K562 (cell line): ENCODE data around the gene C2CD5. TPM values are rescaled to one million over a fixed set of nuclear protein-coding genes. Genes with fewer than 3 reads are reported as not detected.
"Not testable (repeated sequence)": the region's sequence is repeated elsewhere in the genome, so short reads cannot be mapped to it uniquely, and the experiment has no call there.

Source experiments
- ATAC-seq: fragments of 200-7000 bp; cut with Tn5 transposase; 3 replicates; pipeline ENCODE4 v1.9.1; 2020; ENCODE audit warnings: moderate library complexity
- BruUV-seq: library from RNA; stranded (reverse); fragments of 400-500 nt; replicated peaks from 2 replicates; lab custom pipeline; 2021; lab: Mats Ljungman, UMichigan
- CTCF ChIA-PET: fragments of 300-600 bp; formaldehyde crosslinking; extraction: SDS; loops from one replicate; lab custom pipeline; 2021; ENCODE audit warnings: low intra/inter-chr PET ratio; lab: Yijun Ruan, JAX
- POLR2A ChIA-PET: fragments of 300-600, 350-650 bp; sonication (Branson Sonifier 250); formaldehyde crosslinking; extraction: SDS; loops from one replicate; lab custom pipeline; 2021; ENCODE audit warnings: antibody characterized with exemption, inconsistent platforms; lab: Yijun Ruan, JAX
- DNase-seq, 4 experiments: peaks; one replicate each; pipeline versions ENCODE4 v3.0.0 to v3.0.0-alpha.2; 2011 to 2018; ENCODE audit warnings: low spot score in 3 of 4, mixed read lengths in 3 of 4; ENCODE audit errors: extremely low read depth in 1 of 4
- FAIRE-seq: peaks from 2 replicates; lab custom pipeline; 2011; peaks lifted over from hg19 to GRCh38; lab: Jason Lieb, UNC
- H2AFZ ChIP-seq: 2 replicates; pipeline ENCODE4 v1.6.0; 2011; ENCODE audit warnings: low read depth, low read length, control low read depth, inconsistent platforms
- H3K27ac ChIP-seq: fragments of 200-600 bp; 3 replicates; pipeline ENCODE4 v1.8.0; 2011; ENCODE audit warnings: low read depth, mild to moderate bottlenecking, control low read depth, inconsistent platforms, low read length, moderate library complexity, mixed read lengths; ENCODE audit errors: extremely low read depth
- H3K27me3 ChIP-seq, 2 experiments: fragments of 300-600 bp in 1 of 2; 2 replicates in 1 of 2; 3 replicates in 1 of 2; pipeline versions ENCODE4 v1.6.0 to v1.8.0; 2011; ENCODE audit warnings: inconsistent platforms in 2 of 2, low read length in 2 of 2, mild to moderate bottlenecking in 1 of 2, mixed read lengths in 1 of 2, moderate library complexity in 1 of 2; ENCODE audit not compliant: control insufficient read depth in 2 of 2, insufficient read depth in 2 of 2
- H3K36me3 ChIP-seq: fragments of 300-600 bp; 3 replicates; pipeline ENCODE4 v1.8.0; 2011; ENCODE audit warnings: mild to moderate bottlenecking, low read length, inconsistent platforms; ENCODE audit not compliant: control insufficient read depth, insufficient read depth
- H3K4me1 ChIP-seq, 2 experiments: fragments of 200-600 bp in 1 of 2; replicated peaks in 1 of 2; 2 replicates in 1 of 2; 3 replicates in 1 of 2; pipeline versions ENCODE4 v1.5.1 to v1.8.0; 2011; ENCODE audit warnings: inconsistent platforms in 2 of 2, low read length in 2 of 2, mild to moderate bottlenecking in 1 of 2, mixed read lengths in 1 of 2, moderate library complexity in 1 of 2; ENCODE audit not compliant: control insufficient read depth in 2 of 2, insufficient read depth in 2 of 2
- H3K4me2 ChIP-seq: 2 replicates; pipeline ENCODE4 v1.6.1; 2011; ENCODE audit warnings: low read length, control low read depth, inconsistent platforms, mixed read lengths; ENCODE audit not compliant: insufficient read depth
- H3K4me3 ChIP-seq: fragments of 200-600 bp; sonication (generic), shearing (Covaris generic); 2 replicates; pipeline ENCODE4 v1.5.1; 2016; ENCODE audit warnings: control low read depth, inconsistent platforms
- H3K79me2 ChIP-seq: fragments of 200-600 bp; 3 replicates; pipeline ENCODE4 v1.8.0; 2011; ENCODE audit warnings: low read length, inconsistent platforms; ENCODE audit not compliant: control insufficient read depth, insufficient read depth
- H3K9ac ChIP-seq, 2 experiments: 2 replicates each; pipeline versions ENCODE4 v1.6.0 to v1.6.1; 2011; ENCODE audit warnings: low read depth in 2 of 2, low read length in 2 of 2, control low read depth in 1 of 2, inconsistent platforms in 1 of 2, mild to moderate bottlenecking in 1 of 2, mixed read lengths in 1 of 2; ENCODE audit not compliant: insufficient read depth in 1 of 2
- H3K9me1 ChIP-seq: one replicate; pipeline ENCODE4 v1.6.0; 2011; ENCODE audit warnings: inconsistent platforms, mild to moderate bottlenecking, low read length, moderate library complexity; ENCODE audit not compliant: control insufficient read depth, insufficient read depth
- H3K9me3 ChIP-seq: replicated peaks from 2 replicates; pipeline ENCODE4 v1.5.1; 2011; ENCODE audit warnings: low read depth, low read length, inconsistent platforms; ENCODE audit not compliant: control insufficient read depth, insufficient read depth
- H4K20me1 ChIP-seq: replicated peaks from 2 replicates; pipeline ENCODE4 v1.6.1; 2011; ENCODE audit warnings: low read length, inconsistent platforms, mixed read lengths; ENCODE audit not compliant: control insufficient read depth, insufficient read depth
- JUN ChIP-seq, 2 experiments: sonication (generic) in 1 of 2; formaldehyde crosslinking in 1 of 2; IDR thresholded peaks; 2 replicates each; pipeline versions ENCODE4 v1.6.1 to v1.8.0; 2012 to 2022; ENCODE audit warnings: borderline replicate concordance in 2 of 2, mild to moderate bottlenecking in 2 of 2, improper control_type of control experiment in 1 of 2, low read depth in 1 of 2, low read length in 1 of 2, missing genetic modification reagents in 1 of 2
- NCOA6 ChIP-seq: fragments of 450-650 bp; IDR thresholded peaks from 2 replicates; pipeline ENCODE4 v1.6.1; 2017; ENCODE audit warnings: mild to moderate bottlenecking
- PHB ChIP-seq: fragments of 250-450 bp; sonication (Bioruptor Pico); IDR thresholded peaks from 2 replicates; pipeline ENCODE4 v1.5.0; 2021
- POLR2AphosphoS2 ChIP-seq: IDR thresholded peaks from 2 replicates; pipeline ENCODE4 v1.6.1; 2012; ENCODE audit warnings: low read length, improper control_type of control experiment
- SMARCA5 ChIP-seq: fragments of 450-650 bp; IDR thresholded peaks from 2 replicates; pipeline ENCODE4 v1.6.1; 2016
- SRSF9 ChIP-seq: fragments of 200-400 bp; formaldehyde crosslinking; IDR thresholded peaks from 2 replicates; pipeline ENCODE4 v1.6.1; 2017; ENCODE audit warnings: low read depth, low read length, borderline replicate concordance
- ZFP1 ChIP-seq: fragments of 450-650 bp; formaldehyde crosslinking; IDR thresholded peaks from 2 replicates; pipeline ENCODE4 v1.4.0; 2020; ENCODE audit warnings: mild to moderate bottlenecking, mixed read lengths
- ZNF699 ChIP-seq: fragments of 250-450 bp; sonication (Bioruptor Pico); IDR thresholded peaks from 2 replicates; pipeline ENCODE4 v1.8.0; 2021; ENCODE audit warnings: mild to moderate bottlenecking, moderate library complexity; ENCODE audit not compliant: insufficient replicate concordance
- WGBS: fragments of 100-300 bp; shearing (Covaris generic); methylation state at CpG from one replicate; pipeline ENCODE4 v1.1.6; 2016; ENCODE audit warnings: low coverage, mixed read lengths; ENCODE audit not compliant: insufficient coverage; ENCODE audit errors: missing lambda C conversion rate; 5-methylcytosine and 5-hydroxymethylcytosine counted together
- in situ Hi-C: fragments of 300-500 bp; cut with MboI; formaldehyde crosslinking; loops from 4 replicates; pipeline ENCODE4 v1.15.0; 2018; ENCODE audit warnings: inconsistent platforms, mixed read lengths
- intact Hi-C: fragments of 100-400 bp; cut with micrococcal nuclease; formaldehyde crosslinking; loops from 2 replicates; pipeline ENCODE4 v1.14.2; 2022
- polyA plus RNA-seq, 8 experiments: library from polyadenylated mRNA; depleted of rRNA in 4 of 8; stranded (reverse) in 5 of 8; unstranded in 3 of 8; fragments of >200 nt; fragmentation: Nextera tagmentation in 2 of 8; fragmentation: Illumina TruSeq in 1 of 8; extraction: Ambion mirVana in 2 of 8; extraction: Trizol in 1 of 8; gene quantifications; 2 replicates each; pipeline versions ENCODE4 v1.2.1 to v1.2.3, GENCODE V29; 2011 to 2014; ENCODE audit warnings: inconsistent platforms in 1 of 8, missing spikeins in 1 of 8
- total RNA-seq, 7 experiments: library from RNA; depleted of rRNA in 6 of 7; stranded (reverse); fragments of >200 nt in 6 of 7; fragmentation: Illumina TruSeq in 2 of 7; extraction: Trizol in 2 of 7; gene quantifications; 2 replicates each; pipeline versions ENCODE4 v1.2.1 to v1.2.3, GENCODE V29; 2011 to 2021; ENCODE audit warnings: low replicate concordance in 1 of 7
- TF ChIP-seq, protein P1 (sequence below), 2 experiments: fragments of 450-650 bp; IDR thresholded peaks; 2 replicates each; pipeline ENCODE4 v1.6.1; 2018; ENCODE audit warnings: mild to moderate bottlenecking in 2 of 2, low read depth in 1 of 2; ENCODE audit not compliant: partially characterized antibody in 2 of 2

C2CD5 gene
- total and polyA plus RNA-seq, 9 of the 15 experiments (the other 6 are each of a cell fraction or from before 2014, with no cell fraction given), result 5.1 to 24.1 (median 14.3) TPM

DNA sequence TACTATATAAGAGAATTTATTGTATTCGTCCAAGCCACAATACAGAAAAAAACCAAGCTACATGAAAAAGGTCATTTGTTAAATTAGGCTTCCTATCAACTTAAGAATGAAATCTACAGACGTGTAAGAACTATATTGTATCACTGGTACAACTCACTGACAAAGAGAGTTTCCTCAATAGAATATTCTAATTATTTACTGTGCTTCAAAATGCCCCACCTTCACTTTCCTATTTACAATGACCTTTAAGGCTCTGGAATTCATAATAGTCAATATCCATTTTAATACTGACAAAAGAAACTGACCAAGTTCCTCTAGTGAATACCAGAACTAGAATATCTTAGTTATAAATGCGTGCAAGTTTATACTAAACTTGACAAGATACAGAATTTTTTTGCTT lies 55.9 kb downstream of the C2CD5 start:
- Histone ChIP-seq H3K9ac (no peak overlapping the region), H3K4me1 (no peaks in the 10 kb centered on the region), H3K27me3 (no peaks in the 10 kb centered on the region), H4K20me1 (no peaks in the 10 kb centered on the region), H2AFZ (no peak overlapping the region), H3K9me3 (no peaks in the 10 kb centered on the region), H3K9me1 (no peaks in the 10 kb centered on the region), H3K4me2 (no peak overlapping the region), H3K4me3 (no peak overlapping the region), H3K27ac (no peak overlapping the region), H3K79me2 (no peaks in the 10 kb centered on the region), H3K36me3 (peaks cover 23% of the 10 kb centered on the region)
- intact Hi-C loops, result no loop called here
- ChIA-PET CTCF (no interaction called here), POLR2A (no interaction called here)
- no peak for TF ChIP-seq ZNF699 (CRISPR knock-in tag)
- TF ChIP-seq POLR2AphosphoS2, result no peak
- no peak for TF ChIP-seq ZFP1 (CRISPR knock-in tag)
- TF ChIP-seq JUN (IDR thresholded peaks at IDR 0.05; ENCODE audit: borderline replicate concordance, low read depth, low read length), result no peak
- TF ChIP-seq JUN (CRISPR knock-in tag; IDR thresholded peaks at IDR 0.05; ENCODE audit: borderline replicate concordance), result no peak
- TF ChIP-seq SRSF9, result no peak
- no peak for TF ChIP-seq PHB (CRISPR knock-in tag)
- TF ChIP-seq, protein P1, sequence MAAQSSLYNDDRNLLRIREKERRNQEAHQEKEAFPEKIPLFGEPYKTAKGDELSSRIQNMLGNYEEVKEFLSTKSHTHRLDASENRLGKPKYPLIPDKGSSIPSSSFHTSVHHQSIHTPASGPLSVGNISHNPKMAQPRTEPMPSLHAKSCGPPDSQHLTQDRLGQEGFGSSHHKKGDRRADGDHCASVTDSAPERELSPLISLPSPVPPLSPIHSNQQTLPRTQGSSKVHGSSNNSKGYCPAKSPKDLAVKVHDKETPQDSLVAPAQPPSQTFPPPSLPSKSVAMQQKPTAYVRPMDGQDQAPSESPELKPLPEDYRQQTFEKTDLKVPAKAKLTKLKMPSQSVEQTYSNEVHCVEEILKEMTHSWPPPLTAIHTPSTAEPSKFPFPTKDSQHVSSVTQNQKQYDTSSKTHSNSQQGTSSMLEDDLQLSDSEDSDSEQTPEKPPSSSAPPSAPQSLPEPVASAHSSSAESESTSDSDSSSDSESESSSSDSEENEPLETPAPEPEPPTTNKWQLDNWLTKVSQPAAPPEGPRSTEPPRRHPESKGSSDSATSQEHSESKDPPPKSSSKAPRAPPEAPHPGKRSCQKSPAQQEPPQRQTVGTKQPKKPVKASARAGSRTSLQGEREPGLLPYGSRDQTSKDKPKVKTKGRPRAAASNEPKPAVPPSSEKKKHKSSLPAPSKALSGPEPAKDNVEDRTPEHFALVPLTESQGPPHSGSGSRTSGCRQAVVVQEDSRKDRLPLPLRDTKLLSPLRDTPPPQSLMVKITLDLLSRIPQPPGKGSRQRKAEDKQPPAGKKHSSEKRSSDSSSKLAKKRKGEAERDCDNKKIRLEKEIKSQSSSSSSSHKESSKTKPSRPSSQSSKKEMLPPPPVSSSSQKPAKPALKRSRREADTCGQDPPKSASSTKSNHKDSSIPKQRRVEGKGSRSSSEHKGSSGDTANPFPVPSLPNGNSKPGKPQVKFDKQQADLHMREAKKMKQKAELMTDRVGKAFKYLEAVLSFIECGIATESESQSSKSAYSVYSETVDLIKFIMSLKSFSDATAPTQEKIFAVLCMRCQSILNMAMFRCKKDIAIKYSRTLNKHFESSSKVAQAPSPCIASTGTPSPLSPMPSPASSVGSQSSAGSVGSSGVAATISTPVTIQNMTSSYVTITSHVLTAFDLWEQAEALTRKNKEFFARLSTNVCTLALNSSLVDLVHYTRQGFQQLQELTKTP (IDR thresholded peaks at IDR 0.05; ENCODE audit: low read depth in 1 of 2, partially characterized antibody in 2 of 2), result no peak
- TF ChIP-seq NCOA6, result no peak
- no peak for TF ChIP-seq SMARCA5
- in situ Hi-C loops, result no loop called here
- BruUV-seq, result no TSS peak
- no peak for FAIRE-seq
- WGBS, result 83% methylated on average over 3 of the region's 3 CpGs
- ATAC-seq, result no peak
- no peak for DNase-seq

GRCh38 chr12:22487683-22488082 lies 56.7 kb downstream of the C2CD5 start:
- H3K79me2 ChIP-seq, in situ Hi-C loops, H3K4me2 ChIP-seq, H2AFZ ChIP-seq, FAIRE-seq, H3K9ac ChIP-seq, H3K27ac ChIP-seq, ATAC-seq, DNase-seq, H3K4me1 ChIP-seq, H3K4me3 ChIP-seq, intact Hi-C loops, H3K27me3 ChIP-seq, H4K20me1 ChIP-seq, POLR2A ChIA-PET, H3K9me3 ChIP-seq, CTCF ChIA-PET, H3K9me1 ChIP-seq, BruUV-seq: not testable (repeated sequence)
- no CpG with 5 or more reads among the region's 3 CpGs for WGBS
- H3K36me3 ChIP-seq, result peaks cover 22% of the 10 kb centered on the region; the same call in 2 of the 3 replicates
